Measurements from ENCODE around the gene KIAA1671.

KIAA1671 gene

GRCh38 chr22:25070956-25071355 is 118.4 kb downstream of the KIAA1671 start:
- DNase-seq: no peak

- DNase-seq: no peak
Measured at GRCh38 chr22:25071720-25072119, 119.2 kb downstream of the KIAA1671 start.

GRCh38 chr22:25072406-25072805 is 119.9 kb downstream of the KIAA1671 start:
- DNase-seq: no peak

GRCh38 chr22:25076336-25076735 is 123.8 kb downstream of the KIAA1671 start:
- DNase-seq: no peak

GRCh38 chr22:25077056-25077455 is 124.5 kb downstream of the KIAA1671 start:
- DNase-seq: no peak

GRCh38 chr22:25077964-25078363 is 125.4 kb downstream of the KIAA1671 start:
- DNase-seq: no peak

GRCh38 chr22:25078591-25078990 is 126.1 kb downstream of the KIAA1671 start:
- DNase-seq: no peak

GRCh38 chr22:25080855-25081254 is 128.3 kb downstream of the KIAA1671 start:
- no peak for DNase-seq

- no peak for DNase-seq
Measured at GRCh38 chr22:25081409-25081824, 128.9 kb downstream of the KIAA1671 start.

GRCh38 chr22:25082096-25082495 is 129.6 kb downstream of the KIAA1671 start:
- no peak for DNase-seq

- DNase-seq: no peak
Measured at GRCh38 chr22:25083056-25083806, 130.7 kb downstream of the KIAA1671 start.

GRCh38 chr22:25083807-25084200 is 131.3 kb downstream of the KIAA1671 start:
- DNase-seq: no peak

- no peak for DNase-seq
Measured at GRCh38 chr22:25084405-25085107, 132.0 kb downstream of the KIAA1671 start.

GRCh38 chr22:25085156-25085555 is 132.6 kb downstream of the KIAA1671 start:
- no peak for DNase-seq

GRCh38 chr22:25085930-25086901 is 133.7 kb downstream of the KIAA1671 start:
- DNase-seq: no peak

- DNase-seq: no peak
Measured at GRCh38 chr22:25086902-25087282, 134.4 kb downstream of the KIAA1671 start.

- DNase-seq: no peak
Measured at GRCh38 chr22:25090225-25090890, 137.8 kb downstream of the KIAA1671 start.

- DNase-seq: no peak
Measured at GRCh38 chr22:25091458-25091857, 138.9 kb downstream of the KIAA1671 start.

GRCh38 chr22:25092119-25092518 is 139.6 kb downstream of the KIAA1671 start:
- DNase-seq: no peak

GRCh38 chr22:25094579-25094978 is 142.1 kb downstream of the KIAA1671 start:
- DNase-seq: no peak

- no peak for DNase-seq
Measured at GRCh38 chr22:25095869-25096268, 143.4 kb downstream of the KIAA1671 start.

- DNase-seq: no peak
Measured at GRCh38 chr22:25096638-25097405, 144.3 kb downstream of the KIAA1671 start.

All from NCI-H774 (cell line).